GM23338 (cell line): ENCODE data around the gene CBR1. TPM values are rescaled to one million over a fixed set of nuclear protein-coding genes. Genes with fewer than 3 reads are reported as not detected.

Experiments used
- ATAC-seq: fragments of 200-7000 bp; cut with Tn5 transposase; 3 replicates; pipeline ENCODE4 v1.9.1; 2020
- DNase-seq: peaks from one replicate; pipeline ENCODE4 v3.0.0-alpha.2; 2015; ENCODE audit warnings: low spot score
- H2AFZ ChIP-seq: fragments of 200-600 bp; sonication (generic); 2 replicates; pipeline ENCODE4 v1.8.0; 2016; ENCODE audit warnings: antibody characterized with exemption, mild to moderate bottlenecking, moderate library complexity
- H3F3A ChIP-seq: fragments of 200-600 bp; sonication (generic); replicated peaks from 2 replicates; pipeline ENCODE4 v1.8.0; 2017; ENCODE audit warnings: antibody characterized with exemption, mixed run types, low read depth
- H3K27ac ChIP-seq: fragments of 200-600 bp; sonication (generic); 2 replicates; pipeline ENCODE4 v1.6.1; 2016; ENCODE audit warnings: low read depth
- H3K27me3 ChIP-seq: fragments of 200-600 bp; sonication (generic); 2 replicates; pipeline ENCODE4 v1.8.0; 2016; ENCODE audit warnings: mild to moderate bottlenecking, mixed run types, moderate library complexity; ENCODE audit not compliant: insufficient read depth
- H3K36me3 ChIP-seq: fragments of 200-600 bp; sonication (generic); 2 replicates; pipeline ENCODE4 v1.8.0; 2016; ENCODE audit warnings: mild to moderate bottlenecking; ENCODE audit not compliant: insufficient read depth
- H3K4me1 ChIP-seq: fragments of 200-600 bp; sonication (generic); 2 replicates; pipeline ENCODE4 v1.8.0; 2016; ENCODE audit warnings: mild to moderate bottlenecking, moderate library complexity; ENCODE audit not compliant: insufficient read depth
- H3K4me2 ChIP-seq: fragments of 200-600 bp; sonication (generic); 2 replicates; pipeline ENCODE4 v1.7.1; 2017; ENCODE audit warnings: mixed run types
- H3K4me3 ChIP-seq: fragments of 200-600 bp; sonication (generic); 2 replicates; pipeline ENCODE4 v1.6.1; 2016; ENCODE audit warnings: mixed run types
- H3K79me2 ChIP-seq: fragments of 200-600 bp; sonication (generic); replicated peaks from 2 replicates; pipeline ENCODE4 v1.8.0; 2017; ENCODE audit warnings: mild to moderate bottlenecking; ENCODE audit not compliant: insufficient read depth
- H3K9me2 ChIP-seq: fragments of 200-600 bp; sonication (generic); 2 replicates; pipeline ENCODE4 v1.8.0; 2017; ENCODE audit not compliant: insufficient read depth
- H4K20me1 ChIP-seq: fragments of 200-600 bp; sonication (generic); replicated peaks from 2 replicates; pipeline ENCODE4 v1.8.0; 2017; ENCODE audit warnings: mild to moderate bottlenecking; ENCODE audit not compliant: insufficient read depth
- H3K27ac Mint-ChIP-seq: 2 replicates; pipeline ENCODE4 v1.8.0; 2020; ENCODE audit warnings: inconsistent platforms, mild to moderate bottlenecking, moderate library complexity, mixed read lengths
- H3K27me3 Mint-ChIP-seq: 3 replicates; pipeline ENCODE4 v1.8.0; 2022; ENCODE audit warnings: low read depth, mild to moderate bottlenecking, moderate library complexity, mixed read lengths, inconsistent platforms; ENCODE audit not compliant: insufficient read depth, poor library complexity
- H3K36me3 Mint-ChIP-seq: 3 replicates; pipeline ENCODE4 v1.8.0; 2021; ENCODE audit warnings: low read depth, mild to moderate bottlenecking, inconsistent platforms, moderate library complexity, mixed read lengths
- H3K4me1 Mint-ChIP-seq: 3 replicates; pipeline ENCODE4 v1.8.0; 2020; ENCODE audit warnings: mild to moderate bottlenecking, inconsistent platforms, mixed read lengths
- H3K4me3 Mint-ChIP-seq: 3 replicates; pipeline ENCODE4 v1.8.0; 2021; ENCODE audit warnings: moderate library complexity, mild to moderate bottlenecking, inconsistent platforms, mixed read lengths
- H3K9me3 Mint-ChIP-seq: 3 replicates; pipeline ENCODE4 v1.8.0; 2020; ENCODE audit warnings: moderate library complexity, mild to moderate bottlenecking, inconsistent platforms, mixed read lengths
- CREB1 ChIP-seq: fragments of 250-450 bp; sonication (Bioruptor Pico); IDR thresholded peaks from 2 replicates; pipeline ENCODE4 v1.5.0; 2020; ENCODE audit warnings: low read depth, mild to moderate bottlenecking, moderate library complexity
- EZH2 ChIP-seq: fragments of 200-600 bp; sonication (generic); IDR thresholded peaks from one replicate; pipeline ENCODE4 v1.8.0; 2017; ENCODE audit warnings: antibody characterized with exemption, mild to moderate bottlenecking, low read depth; ENCODE audit not compliant: unreplicated experiment
- EZH2phosphoT487 ChIP-seq: fragments of 200-600 bp; sonication (generic); IDR thresholded peaks from one replicate; pipeline ENCODE4 v1.8.1; 2018; ENCODE audit warnings: antibody characterized with exemption; ENCODE audit not compliant: unreplicated experiment
- JUNB ChIP-seq: IDR thresholded peaks from one replicate; pipeline ENCODE4 v1.6.1; 2016; ENCODE audit warnings: antibody characterized with exemption; ENCODE audit not compliant: unreplicated experiment
- NANOG ChIP-seq: IDR thresholded peaks from 2 replicates; pipeline ENCODE4 v1.6.1; 2016; ENCODE audit warnings: antibody characterized with exemption, borderline replicate concordance
- POLR2AphosphoS5 ChIP-seq: IDR thresholded peaks from 2 replicates; pipeline ENCODE4 v1.6.1; 2016; ENCODE audit warnings: antibody characterized with exemption, low read depth
- REST ChIP-seq: IDR thresholded peaks from one replicate; pipeline ENCODE4 v1.6.1; 2018; ENCODE audit warnings: antibody characterized with exemption; ENCODE audit not compliant: unreplicated experiment
- STAT1 ChIP-seq: IDR thresholded peaks from one replicate; pipeline ENCODE4 v1.6.1; 2016; ENCODE audit warnings: antibody characterized with exemption; ENCODE audit not compliant: unreplicated experiment
- ZNF114 ChIP-seq: fragments of 250-450 bp; sonication (Bioruptor Pico); IDR thresholded peaks from 2 replicates; pipeline ENCODE4 v1.5.0; 2020; ENCODE audit warnings: mild to moderate bottlenecking, moderate library complexity
- ZNF331 ChIP-seq: fragments of 250-450 bp; sonication (Bioruptor Pico); IDR thresholded peaks from 2 replicates; pipeline ENCODE4 v1.5.0; 2020; ENCODE audit warnings: low read depth, mild to moderate bottlenecking, moderate library complexity
- ZNF462 ChIP-seq: fragments of 250-450 bp; sonication (Bioruptor Pico); IDR thresholded peaks from 2 replicates; pipeline ENCODE4 v1.5.0; 2020; ENCODE audit warnings: mild to moderate bottlenecking, moderate library complexity
- polyA plus RNA-seq: library from polyadenylated mRNA; unstranded; fragments of >200 nt; fragmentation: Nextera tagmentation; extraction: Ambion mirVana; gene quantifications from 2 replicates; pipeline ENCODE4 v1.2.1, GENCODE V29; 2016
- total RNA-seq: library from RNA; depleted of rRNA; stranded (reverse); fragments of >200 nt; shearing (Covaris generic); gene quantifications from 2 replicates; pipeline ENCODE4 v1.2.3, GENCODE V29; 2014
- TF ChIP-seq, protein P1 (sequence below), 2 experiments: fragments of 200-600 bp in 1 of 2; sonication (generic) in 1 of 2; conservative IDR thresholded peaks; 2 replicates each; pipeline versions ENCODE4 v1.5.1 to v1.6.1; 2016 to 2017; ENCODE audit warnings: antibody characterized with exemption in 2 of 2, low read depth in 2 of 2, mild to moderate bottlenecking in 2 of 2, moderate library complexity in 1 of 2
- TF ChIP-seq, protein P2 (sequence below): IDR thresholded peaks from 2 replicates; pipeline ENCODE4 v1.6.1; 2016; ENCODE audit warnings: antibody characterized with exemption

CBR1 gene
- total and polyA plus RNA-seq, 2 experiments from 2014 or later = 285 to 487 TPM

DNA sequence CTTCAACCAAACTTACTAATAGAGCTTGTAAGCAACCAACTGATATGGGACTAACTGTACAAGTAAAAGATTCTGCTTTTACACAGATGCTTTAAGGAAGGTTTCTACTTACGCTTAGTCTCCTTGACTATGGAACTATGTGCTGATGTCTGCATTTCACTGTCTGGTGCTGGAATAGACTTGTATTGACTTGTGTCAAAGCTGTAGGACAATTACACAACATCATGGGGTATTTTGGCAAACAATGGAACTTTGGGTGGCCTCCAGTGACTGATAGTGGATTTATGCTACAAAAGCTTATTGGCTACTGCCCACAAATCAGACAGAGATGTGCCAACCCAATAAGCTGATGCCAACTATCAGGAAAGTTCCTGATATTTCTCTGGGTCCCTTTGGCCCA is 10.6 kb downstream of the CBR1 start:
- H3K9me3 Mint-ChIP-seq = peaks cover 2% of the 10 kb centered on the region; the same call in 1 of the 3 replicates
- peaks cover 7% of the 10 kb centered on the region for H3K4me1 ChIP-seq

More for the DNA sequence above, 10.6 kb downstream of the CBR1 start:
- Mint-ChIP-seq H3K36me3 (no peaks in the 10 kb centered on the region), H3K27me3 (peaks cover 3% of the 10 kb centered on the region), H3K27ac (no peak overlapping the region), H3K4me1 (peaks cover 13% of the 10 kb centered on the region), H3K4me3 (no peak overlapping the region)
- no peaks in the 10 kb centered on the region for H3K36me3 ChIP-seq
- no peaks in the 10 kb centered on the region for H3F3A ChIP-seq
- H3K79me2 ChIP-seq = no peaks in the 10 kb centered on the region
- no peaks in the 10 kb centered on the region for H3K27me3 ChIP-seq
- TF ChIP-seq ZNF462 (CRISPR knock-in tag) = no peak
- no peak for TF ChIP-seq STAT1
- no peak for TF ChIP-seq REST
- TF ChIP-seq, protein P1, sequence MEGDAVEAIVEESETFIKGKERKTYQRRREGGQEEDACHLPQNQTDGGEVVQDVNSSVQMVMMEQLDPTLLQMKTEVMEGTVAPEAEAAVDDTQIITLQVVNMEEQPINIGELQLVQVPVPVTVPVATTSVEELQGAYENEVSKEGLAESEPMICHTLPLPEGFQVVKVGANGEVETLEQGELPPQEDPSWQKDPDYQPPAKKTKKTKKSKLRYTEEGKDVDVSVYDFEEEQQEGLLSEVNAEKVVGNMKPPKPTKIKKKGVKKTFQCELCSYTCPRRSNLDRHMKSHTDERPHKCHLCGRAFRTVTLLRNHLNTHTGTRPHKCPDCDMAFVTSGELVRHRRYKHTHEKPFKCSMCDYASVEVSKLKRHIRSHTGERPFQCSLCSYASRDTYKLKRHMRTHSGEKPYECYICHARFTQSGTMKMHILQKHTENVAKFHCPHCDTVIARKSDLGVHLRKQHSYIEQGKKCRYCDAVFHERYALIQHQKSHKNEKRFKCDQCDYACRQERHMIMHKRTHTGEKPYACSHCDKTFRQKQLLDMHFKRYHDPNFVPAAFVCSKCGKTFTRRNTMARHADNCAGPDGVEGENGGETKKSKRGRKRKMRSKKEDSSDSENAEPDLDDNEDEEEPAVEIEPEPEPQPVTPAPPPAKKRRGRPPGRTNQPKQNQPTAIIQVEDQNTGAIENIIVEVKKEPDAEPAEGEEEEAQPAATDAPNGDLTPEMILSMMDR (conservative IDR thresholded peaks at IDR 0.05; ENCODE audit: low read depth in 2 of 2) = no peak
- no peak for TF ChIP-seq EZH2phosphoT487
- no peak for TF ChIP-seq ZNF114 (CRISPR knock-in tag)
- TF ChIP-seq, protein P2, sequence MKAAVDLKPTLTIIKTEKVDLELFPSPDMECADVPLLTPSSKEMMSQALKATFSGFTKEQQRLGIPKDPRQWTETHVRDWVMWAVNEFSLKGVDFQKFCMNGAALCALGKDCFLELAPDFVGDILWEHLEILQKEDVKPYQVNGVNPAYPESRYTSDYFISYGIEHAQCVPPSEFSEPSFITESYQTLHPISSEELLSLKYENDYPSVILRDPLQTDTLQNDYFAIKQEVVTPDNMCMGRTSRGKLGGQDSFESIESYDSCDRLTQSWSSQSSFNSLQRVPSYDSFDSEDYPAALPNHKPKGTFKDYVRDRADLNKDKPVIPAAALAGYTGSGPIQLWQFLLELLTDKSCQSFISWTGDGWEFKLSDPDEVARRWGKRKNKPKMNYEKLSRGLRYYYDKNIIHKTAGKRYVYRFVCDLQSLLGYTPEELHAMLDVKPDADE = no peak
- TF ChIP-seq POLR2AphosphoS5 = no peak
- TF ChIP-seq JUNB = no peak
- TF ChIP-seq NANOG = no peak
- TF ChIP-seq ZNF331 (CRISPR knock-in tag) = no peak
- no peak for TF ChIP-seq CREB1 (CRISPR knock-in tag)
- no peak for TF ChIP-seq EZH2
- no peak overlapping the region for H3K4me3 ChIP-seq
- no peaks in the 10 kb centered on the region for H4K20me1 ChIP-seq
- DNase-seq (no peak), ATAC-seq (no peak)
- H3K27ac ChIP-seq = no peak overlapping the region
- H2AFZ ChIP-seq = no peak overlapping the region
- no peak overlapping the region for H3K4me2 ChIP-seq
- H3K9me2 ChIP-seq = 0 out of 2 replicates have a peak, but pooled peaks cover 6% of the 10 kb centered on the region
